Measurements from ENCODE around the gene TAS2R46. TPM values are rescaled to one million over a fixed set of nuclear protein-coding genes. Genes with fewer than 3 reads are reported as not detected.

Gene TAS2R46
- total and polyA plus RNA-seq, 2 of the 13 experiments (the other 11 are each of a cell fraction or from before 2014, with no cell fraction given): 0.16 to 3.5 TPM

DNA sequence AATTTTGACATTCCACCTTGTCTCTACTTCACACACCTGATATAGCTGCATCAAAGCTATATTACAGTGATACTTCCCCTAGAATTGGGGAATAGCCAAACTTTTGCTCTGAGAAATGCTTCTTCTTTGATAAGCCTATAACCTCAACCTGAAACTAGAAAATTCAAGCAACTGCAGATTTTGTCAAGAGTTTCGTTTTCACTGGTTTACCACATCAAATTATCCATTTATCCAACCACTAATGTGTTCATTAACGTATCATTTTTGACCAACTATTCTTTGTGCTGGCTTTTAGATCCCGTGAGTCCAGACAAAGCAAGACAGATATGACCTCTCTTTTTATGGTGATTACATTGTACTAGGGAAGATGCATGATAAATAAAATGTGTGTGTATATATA is 13.5 kb upstream of the TAS2R46 start (continued):
- TF ChIP-seq SOX5 (CRISPR knock-in tag; IDR thresholded peaks at IDR 0.05; ENCODE audit: borderline replicate concordance): no peak

GRCh38 chr12:11071414-11071813 is 9.3 kb upstream of the TAS2R46 start:
- intact Hi-C loops (cut with micrococcal nuclease; ENCODE audit: unreplicated experiment): loop anchor here (1.0 kb wide), 1 partner anchor 52 kb away; no protein-coding TSS in a partner anchor
- no peak for TF ChIP-seq STAT5B (CRISPR knock-in tag; IDR thresholded peaks at IDR 0.05)
- no peak for TF ChIP-seq SMAD9 (CRISPR knock-in tag; IDR thresholded peaks at IDR 0.05)
- TF ChIP-seq ZNF547 (CRISPR knock-in tag; IDR thresholded peaks at IDR 0.05): no peak
- 0 out of 2 replicates have a peak, but pooled peaks have one; percentile 23 for TF ChIP-seq ZMYM4 (CRISPR knock-in tag; IDR thresholded peaks at IDR 0.05)
- no peak for TF ChIP-seq DPF2 (CRISPR knock-in tag; IDR thresholded peaks at IDR 0.05; ENCODE audit: borderline replicate concordance, low read depth)
- TF ChIP-seq HHEX (CRISPR knock-in tag; IDR thresholded peaks at IDR 0.05): peak; percentile 46; the same call in 1 of the 2 replicates
- TF ChIP-seq ETS1 (CRISPR knock-in tag; IDR thresholded peaks at IDR 0.05): no peak
- no peak for TF ChIP-seq RORA (CRISPR knock-in tag; IDR thresholded peaks at IDR 0.05)
- no peak for TF ChIP-seq PLRG1 (conservative IDR thresholded peaks at IDR 0.05)
- TF ChIP-seq SOX6 (IDR thresholded peaks at IDR 0.05): no peak
- peak; percentile 64 for TF ChIP-seq SOX6 (CRISPR knock-in tag; IDR thresholded peaks at IDR 0.05)
- TF ChIP-seq ZNF567 (CRISPR knock-in tag; IDR thresholded peaks at IDR 0.05; ENCODE audit: borderline replicate concordance): no peak
- no peak for TF ChIP-seq ZNF644 (CRISPR knock-in tag; IDR thresholded peaks at IDR 0.05; ENCODE audit: low read depth)
- TF ChIP-seq, protein P1, sequence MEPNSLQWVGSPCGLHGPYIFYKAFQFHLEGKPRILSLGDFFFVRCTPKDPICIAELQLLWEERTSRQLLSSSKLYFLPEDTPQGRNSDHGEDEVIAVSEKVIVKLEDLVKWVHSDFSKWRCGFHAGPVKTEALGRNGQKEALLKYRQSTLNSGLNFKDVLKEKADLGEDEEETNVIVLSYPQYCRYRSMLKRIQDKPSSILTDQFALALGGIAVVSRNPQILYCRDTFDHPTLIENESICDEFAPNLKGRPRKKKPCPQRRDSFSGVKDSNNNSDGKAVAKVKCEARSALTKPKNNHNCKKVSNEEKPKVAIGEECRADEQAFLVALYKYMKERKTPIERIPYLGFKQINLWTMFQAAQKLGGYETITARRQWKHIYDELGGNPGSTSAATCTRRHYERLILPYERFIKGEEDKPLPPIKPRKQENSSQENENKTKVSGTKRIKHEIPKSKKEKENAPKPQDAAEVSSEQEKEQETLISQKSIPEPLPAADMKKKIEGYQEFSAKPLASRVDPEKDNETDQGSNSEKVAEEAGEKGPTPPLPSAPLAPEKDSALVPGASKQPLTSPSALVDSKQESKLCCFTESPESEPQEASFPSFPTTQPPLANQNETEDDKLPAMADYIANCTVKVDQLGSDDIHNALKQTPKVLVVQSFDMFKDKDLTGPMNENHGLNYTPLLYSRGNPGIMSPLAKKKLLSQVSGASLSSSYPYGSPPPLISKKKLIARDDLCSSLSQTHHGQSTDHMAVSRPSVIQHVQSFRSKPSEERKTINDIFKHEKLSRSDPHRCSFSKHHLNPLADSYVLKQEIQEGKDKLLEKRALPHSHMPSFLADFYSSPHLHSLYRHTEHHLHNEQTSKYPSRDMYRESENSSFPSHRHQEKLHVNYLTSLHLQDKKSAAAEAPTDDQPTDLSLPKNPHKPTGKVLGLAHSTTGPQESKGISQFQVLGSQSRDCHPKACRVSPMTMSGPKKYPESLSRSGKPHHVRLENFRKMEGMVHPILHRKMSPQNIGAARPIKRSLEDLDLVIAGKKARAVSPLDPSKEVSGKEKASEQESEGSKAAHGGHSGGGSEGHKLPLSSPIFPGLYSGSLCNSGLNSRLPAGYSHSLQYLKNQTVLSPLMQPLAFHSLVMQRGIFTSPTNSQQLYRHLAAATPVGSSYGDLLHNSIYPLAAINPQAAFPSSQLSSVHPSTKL (CRISPR knock-in tag; IDR thresholded peaks at IDR 0.05): peak; percentile 65
- no peak for TF ChIP-seq NFIC (IDR thresholded peaks at IDR 0.05; ENCODE audit: low read length)
- TF ChIP-seq, protein P2, sequence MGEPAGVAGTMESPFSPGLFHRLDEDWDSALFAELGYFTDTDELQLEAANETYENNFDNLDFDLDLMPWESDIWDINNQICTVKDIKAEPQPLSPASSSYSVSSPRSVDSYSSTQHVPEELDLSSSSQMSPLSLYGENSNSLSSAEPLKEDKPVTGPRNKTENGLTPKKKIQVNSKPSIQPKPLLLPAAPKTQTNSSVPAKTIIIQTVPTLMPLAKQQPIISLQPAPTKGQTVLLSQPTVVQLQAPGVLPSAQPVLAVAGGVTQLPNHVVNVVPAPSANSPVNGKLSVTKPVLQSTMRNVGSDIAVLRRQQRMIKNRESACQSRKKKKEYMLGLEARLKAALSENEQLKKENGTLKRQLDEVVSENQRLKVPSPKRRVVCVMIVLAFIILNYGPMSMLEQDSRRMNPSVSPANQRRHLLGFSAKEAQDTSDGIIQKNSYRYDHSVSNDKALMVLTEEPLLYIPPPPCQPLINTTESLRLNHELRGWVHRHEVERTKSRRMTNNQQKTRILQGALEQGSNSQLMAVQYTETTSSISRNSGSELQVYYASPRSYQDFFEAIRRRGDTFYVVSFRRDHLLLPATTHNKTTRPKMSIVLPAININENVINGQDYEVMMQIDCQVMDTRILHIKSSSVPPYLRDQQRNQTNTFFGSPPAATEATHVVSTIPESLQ (CRISPR knock-in tag; conservative IDR thresholded peaks at IDR 0.05): no peak
- no peak for TF ChIP-seq ZNF235 (CRISPR knock-in tag; IDR thresholded peaks at IDR 0.05; ENCODE audit: borderline replicate concordance)
- TF ChIP-seq PHB2 (IDR thresholded peaks at IDR 0.05; ENCODE audit: partially characterized antibody): no peak

More at GRCh38 chr12:11071414-11071813, 9.3 kb upstream of the TAS2R46 start:
- CTCF ChIA-PET (ENCODE audit: low intra/inter-chr PET ratio, low total read pairs): no interaction called here
- no peak overlapping the region for H3K4me3 ChIP-seq (replicated peaks in 1 of 3; ENCODE audit: insufficient read depth in 1 of 3, low read depth in 2 of 3, low read length in 3 of 3)
- POLR2A ChIA-PET: interaction anchor here (1.3 kb wide), 1 partner anchor 100 kb away, joined by 5 read pairs; the partner anchor contains the start of gene SMIM10L1
- DNase-seq (ENCODE audit: low spot score): peak; percentile 64
- H3K9me3 ChIP-seq (ENCODE audit: low read length): no peaks in the 10 kb centered on the region
- 50% methylated on average over 1 of the region's 4 CpGs for WGBS (ENCODE audit: low lambda C conversion rate)
- no peak overlapping the region for H3K9ac ChIP-seq (ENCODE audit: insufficient read depth, low read depth, low read length)
- in situ Hi-C loops (cut with HindIII; ENCODE audit: extremely low pct_ligation_motif_present, low pct_unique_long_range_greater_than_20kb): loop anchor here (5.0 kb wide), 1 partner anchor 54 kb away; no protein-coding TSS in a partner anchor
- no peak for FAIRE-seq
- H3K27ac ChIP-seq (ENCODE audit: extremely low read length, insufficient read depth, low read length): peak overlapping the region; percentile 33
- H3K4me2 ChIP-seq (ENCODE audit: low read depth, low read length): 0 out of 2 replicates have a peak overlapping the region, but pooled peaks have one; percentile 33
- H3K27me3 ChIP-seq (ENCODE audit: control insufficient read depth in 1 of 2, insufficient read depth in 2 of 2, low read length in 2 of 2): no peaks in the 10 kb centered on the region; a peak in 1 of 5 replicates
- no peak overlapping the region for H2AFZ ChIP-seq (ENCODE audit: low read length)
- no peaks in the 10 kb centered on the region for H3K79me2 ChIP-seq (ENCODE audit: insufficient read depth, low read length)
- ATAC-seq: peak; percentile 95
- H4K20me1 ChIP-seq (ENCODE audit: insufficient read depth, low read length): no peaks in the 10 kb centered on the region
- H3K36me3 ChIP-seq (replicated peaks in 1 of 2; ENCODE audit: control insufficient read depth in 1 of 2, insufficient read depth in 2 of 2, low read length in 2 of 2): no peaks in the 10 kb centered on the region; a peak in 1 of 5 replicates
- H3K4me1 ChIP-seq (ENCODE audit: insufficient read depth, low read length): peaks cover 26% of the 10 kb centered on the region
- no TSS peak for BruUV-seq (replicated peaks)

All from HepG2 (cell line).